Epithelial cell of esophagus (primary cell): ENCODE measurements around the gene PPM1L.

Experiments used
- DNase-seq: peaks from one replicate; pipeline ENCODE4 v3.0.0; 2010; ENCODE audit warnings: low read depth
- H3K4me3 ChIP-seq: 2 replicates; pipeline ENCODE4 v1.5.1; 2011; ENCODE audit warnings: mild to moderate bottlenecking, low read length, control low read depth
- CTCF ChIP-seq: IDR thresholded peaks from 2 replicates; pipeline ENCODE4 v1.5.1; 2011; ENCODE audit warnings: low read depth, mild to moderate bottlenecking, low read length, control low read depth, inconsistent platforms; ENCODE audit not compliant: insufficient read depth; ENCODE audit errors: missing control alignments

Gene PPM1L

GRCh38 chr3:160778480-160778879 lies 22.4 kb downstream of the PPM1L start:
- no peak for DNase-seq
- H3K4me3 ChIP-seq: no peak overlapping the region
- no peak for TF ChIP-seq CTCF

GRCh38 chr3:160779040-160779439 lies 23.0 kb downstream of the PPM1L start:
- no peak for TF ChIP-seq CTCF
- DNase-seq: no peak

GRCh38 chr3:160780245-160780644 lies 24.2 kb downstream of the PPM1L start:
- no peak overlapping the region for H3K4me3 ChIP-seq
- no peak for TF ChIP-seq CTCF
- DNase-seq: no peak

More at GRCh38 chr3:160779040-160779439, 23.0 kb downstream of the PPM1L start:
- no peak overlapping the region for H3K4me3 ChIP-seq

GRCh38 chr3:160781402-160781801 lies 25.4 kb downstream of the PPM1L start:
- TF ChIP-seq CTCF: no peak
- H3K4me3 ChIP-seq: no peak overlapping the region
- no peak for DNase-seq

- no peak for DNase-seq
- no peak overlapping the region for H3K4me3 ChIP-seq
- no peak for TF ChIP-seq CTCF
Observed at GRCh38 chr3:160781863-160782262, 25.8 kb downstream of the PPM1L start.

GRCh38 chr3:160784853-160785252 lies 28.8 kb downstream of the PPM1L start:
- peak; percentile 77 for DNase-seq
- no peak for TF ChIP-seq CTCF
- no peak overlapping the region for H3K4me3 ChIP-seq

GRCh38 chr3:160790726-160791125 lies 34.7 kb downstream of the PPM1L start:
- no peak overlapping the region for H3K4me3 ChIP-seq
- TF ChIP-seq CTCF: no peak
- no peak for DNase-seq
